ENCODE measurements around the gene PGK2. TPM values are rescaled to one million over a fixed set of nuclear protein-coding genes. Genes with fewer than 3 reads are reported as not detected.

PGK2 gene
- total RNA-seq, 1 donor from 2014 or later: not detected

DNA sequence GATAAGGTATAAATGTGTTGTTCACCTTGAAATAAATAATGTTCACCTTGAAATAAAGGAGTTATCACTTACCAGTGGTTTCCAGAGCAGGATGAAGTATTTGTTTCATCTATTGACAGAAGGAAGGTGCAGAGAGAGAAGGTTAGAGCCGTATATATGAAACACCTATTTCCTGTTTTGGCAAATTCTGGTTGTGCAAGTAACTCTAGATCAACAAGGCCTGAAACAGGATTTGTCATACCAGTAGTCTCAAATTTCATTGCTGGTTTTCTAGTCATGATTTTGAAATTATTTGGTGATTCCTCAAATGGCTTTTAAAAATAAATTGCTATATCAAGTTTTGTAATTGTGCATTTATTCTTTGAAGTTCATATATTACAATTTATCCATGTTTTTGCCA is 42.8 kb downstream of the PGK2 start, which contains the start of gene CRISP3:
Gene CRISP3, minus strand, starts transcription at position 130 of the 400 bp plus-strand sequence. Its CDS starts 21 bp downstream, at position 109.
- H3K4me3 ChIP-seq (ENCODE audit: low read length in 3 of 3): no peak within 1 kb of the TSS
- H3K27ac ChIP-seq (ENCODE audit: low read depth, low read length): no peak within 1 kb of the TSS
- H3K4me1 ChIP-seq (ENCODE audit: control insufficient read depth in 3 of 3, insufficient read depth in 3 of 3, low read length in 3 of 3): no peaks in the 10 kb centered on the region
- no peak within 1 kb of the TSS for H3K9ac ChIP-seq (ENCODE audit: low read depth in 1 of 3, low read length in 3 of 3)
- H3K36me3 ChIP-seq (ENCODE audit: control insufficient read depth in 3 of 3, insufficient read depth in 3 of 3, low read length in 3 of 3): no peaks in the 10 kb centered on the region
- no peaks in the 10 kb centered on the region for H3K27me3 ChIP-seq (ENCODE audit: control insufficient read depth in 3 of 3, insufficient read depth in 3 of 3, low read length in 3 of 3)
- H3K9me3 ChIP-seq (ENCODE audit: control insufficient read depth in 3 of 3, low read length in 3 of 3): no peaks in the 10 kb centered on the region

GRCh38 chr6:49743429-49743828 is 43.7 kb downstream of the PGK2 start:
- H3K36me3 ChIP-seq (ENCODE audit: control insufficient read depth in 3 of 3, insufficient read depth in 3 of 3, low read length in 3 of 3): no peaks in the 10 kb centered on the region
- H3K9me3 ChIP-seq (ENCODE audit: control insufficient read depth in 3 of 3, low read length in 3 of 3): no peaks in the 10 kb centered on the region
- no peak overlapping the region for H3K4me3 ChIP-seq (ENCODE audit: low read length in 3 of 3)
- H3K4me1 ChIP-seq (ENCODE audit: control insufficient read depth in 3 of 3, insufficient read depth in 3 of 3, low read length in 3 of 3): no peaks in the 10 kb centered on the region
- no peaks in the 10 kb centered on the region for H3K27me3 ChIP-seq (ENCODE audit: control insufficient read depth in 3 of 3, insufficient read depth in 3 of 3, low read length in 3 of 3)
- H3K27ac ChIP-seq (ENCODE audit: low read depth, low read length): no peak overlapping the region
- H3K9ac ChIP-seq (ENCODE audit: low read depth in 1 of 3, low read length in 3 of 3): no peak overlapping the region

DNA sequence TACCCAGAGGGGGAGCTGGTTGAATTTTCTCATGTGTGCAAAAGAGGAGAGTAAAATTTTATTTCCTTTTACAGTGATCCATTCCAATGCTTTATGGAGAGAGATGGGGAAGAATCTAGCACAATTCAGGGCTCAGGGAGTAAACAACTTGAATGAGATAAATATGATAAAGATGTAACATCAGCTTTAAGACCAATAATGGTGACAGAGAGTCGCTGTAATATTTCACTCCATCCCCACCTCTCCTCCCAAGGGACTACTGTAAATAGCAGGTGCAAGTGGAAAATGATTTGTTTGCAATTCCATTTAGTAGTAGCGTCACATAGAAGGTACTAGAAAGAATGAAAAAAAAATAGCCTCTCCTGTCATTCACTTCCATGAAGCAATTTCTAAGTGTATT is 47.7 kb downstream of the PGK2 start:
- no peaks in the 10 kb centered on the region for H3K9me3 ChIP-seq (ENCODE audit: control insufficient read depth in 3 of 3, low read length in 3 of 3)
- H3K9ac ChIP-seq (ENCODE audit: low read depth in 1 of 3, low read length in 3 of 3): no peak overlapping the region
- no peaks in the 10 kb centered on the region for H3K27me3 ChIP-seq (ENCODE audit: control insufficient read depth in 3 of 3, insufficient read depth in 3 of 3, low read length in 3 of 3)
- H3K36me3 ChIP-seq (ENCODE audit: control insufficient read depth in 3 of 3, insufficient read depth in 3 of 3, low read length in 3 of 3): no peaks in the 10 kb centered on the region
- H3K27ac ChIP-seq (ENCODE audit: low read depth, low read length): no peak overlapping the region
- no peak overlapping the region for H3K4me3 ChIP-seq (ENCODE audit: low read length in 3 of 3)
- H3K4me1 ChIP-seq (ENCODE audit: control insufficient read depth in 3 of 3, insufficient read depth in 3 of 3, low read length in 3 of 3): no peaks in the 10 kb centered on the region

GRCh38 chr6:49736017-49736508 is 51.0 kb downstream of the PGK2 start:
- Histone ChIP-seq H3K36me3 (ENCODE audit: control insufficient read depth in 3 of 3, insufficient read depth in 3 of 3, low read length in 3 of 3) (no peaks in the 10 kb centered on the region), H3K9me3 (ENCODE audit: control insufficient read depth in 3 of 3, low read length in 3 of 3) (no peaks in the 10 kb centered on the region), H3K27ac (ENCODE audit: low read depth, low read length) (no peak overlapping the region), H3K4me3 (ENCODE audit: low read length in 3 of 3) (no peak overlapping the region), H3K9ac (ENCODE audit: low read depth in 1 of 3, low read length in 3 of 3) (no peak overlapping the region), H3K4me1 (ENCODE audit: control insufficient read depth in 3 of 3, insufficient read depth in 3 of 3, low read length in 3 of 3) (no peaks in the 10 kb centered on the region), H3K27me3 (ENCODE audit: control insufficient read depth in 3 of 3, insufficient read depth in 3 of 3, low read length in 3 of 3) (no peaks in the 10 kb centered on the region)

Other genes with a start within 250 kb of the PGK2 start
- gene C6orf141, start 236.6 kb downstream of the PGK2 start, total RNA-seq: 2.1 TPM
- 1.6 TPM for gene RHAG, start 150.4 kb downstream of the PGK2 start, total RNA-seq
- not detected for gene CRISP2, start 73.7 kb downstream of the PGK2 start, total RNA-seq
- not detected for gene CRISP3, start 42.9 kb downstream of the PGK2 start, total RNA-seq
- gene CRISP1, start 79.2 kb upstream of the PGK2 start, total RNA-seq: not detected
- gene DEFB114, start 176.9 kb upstream of the PGK2 start, total RNA-seq: not detected
- gene DEFB113, start 182.3 kb upstream of the PGK2 start, total RNA-seq: not detected
- not detected for gene DEFB110, start 234.7 kb upstream of the PGK2 start, total RNA-seq